ENCODE measurements around the gene VAV3. TPM values are rescaled to one million over a fixed set of nuclear protein-coding genes. Genes with fewer than 3 reads are reported as not detected.

VAV3 gene
- total and polyA plus RNA-seq, 10 of the 15 experiments (the other 5 are each of a cell fraction or from before 2014, with no cell fraction given), result 0.84 to 5.5 (median 3.4) TPM

DNA sequence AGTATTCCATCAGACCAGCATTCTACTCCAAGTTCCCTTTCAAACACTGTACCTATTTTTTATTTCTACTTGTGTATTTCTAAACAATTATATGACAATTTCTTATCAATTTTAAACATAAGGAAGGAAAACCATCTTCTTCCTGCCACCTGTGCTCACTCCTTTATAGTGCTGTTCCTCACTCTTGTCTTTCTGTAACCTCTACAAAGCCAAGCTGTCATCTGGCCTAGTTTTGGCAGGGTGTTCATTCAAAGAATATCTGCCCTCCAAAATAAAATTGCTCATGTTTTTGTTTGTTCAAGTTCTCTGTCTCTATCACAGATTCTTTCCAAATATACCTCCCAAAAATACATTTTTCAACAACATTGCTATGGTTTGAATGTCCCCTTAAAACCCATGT, 360.2 kb downstream of the VAV3 start:
- H3K9me3 ChIP-seq (replicated peaks; ENCODE audit: control insufficient read depth, insufficient read depth, low read length), result no peaks in the 10 kb centered on the region
- ChIA-PET RAD21 (ENCODE audit: unreplicated experiment) (no interaction called here), CTCF (no interaction called here), POLR2A (no interaction called here), SMC1A (ENCODE audit: uncharacterized antibody, unreplicated experiment) (no interaction called here)
- no peak overlapping the region for H3K4me3 ChIP-seq
- no peak for DNase-seq (ENCODE audit: low read depth, low spot score)
- no TSS peak for BruUV-seq (replicated peaks)
- FAIRE-seq, result no peak
- H3K27ac ChIP-seq (ENCODE audit: control insufficient read depth, insufficient read depth), result no peak overlapping the region
- H3K27me3 ChIP-seq (replicated peaks in 1 of 2; ENCODE audit: control insufficient read depth in 2 of 2, insufficient read depth in 2 of 2, low read length in 1 of 2), result no peaks in the 10 kb centered on the region
- intact Hi-C loops (cut with micrococcal nuclease; ENCODE audit: unreplicated experiment) (no loop called here), in situ Hi-C loops (cut with MboI) (no loop called here)
- no peaks in the 10 kb centered on the region for H4K20me1 ChIP-seq (ENCODE audit: control insufficient read depth, insufficient read depth)
- no peaks in the 10 kb centered on the region for H3K79me2 ChIP-seq (ENCODE audit: control insufficient read depth, insufficient read depth, low read length)
- H3K9ac ChIP-seq (ENCODE audit: control insufficient read depth, insufficient read depth, low read length), result no peak overlapping the region
- no peak for ATAC-seq
- no peak for TF ChIP-seq CEBPB (IDR thresholded peaks at IDR 0.05; ENCODE audit: borderline replicate concordance in 1 of 2, low read depth in 2 of 2, low read length in 2 of 2)
- TF ChIP-seq NFYA (IDR thresholded peaks at IDR 0.05; ENCODE audit: borderline replicate concordance, low read depth, low read length), result no peak
- TF ChIP-seq SRF (IDR thresholded peaks at IDR 0.05; ENCODE audit: low read depth in 2 of 2, low read length in 2 of 2), result no peak
- TF ChIP-seq MEF2A (IDR thresholded peaks at IDR 0.05; ENCODE audit: insufficient read depth, low read depth, low read length), result no peak
- no peak for TF ChIP-seq E4F1 (IDR thresholded peaks at IDR 0.05; ENCODE audit: borderline replicate concordance, partially characterized antibody)
- TF ChIP-seq, protein P1, sequence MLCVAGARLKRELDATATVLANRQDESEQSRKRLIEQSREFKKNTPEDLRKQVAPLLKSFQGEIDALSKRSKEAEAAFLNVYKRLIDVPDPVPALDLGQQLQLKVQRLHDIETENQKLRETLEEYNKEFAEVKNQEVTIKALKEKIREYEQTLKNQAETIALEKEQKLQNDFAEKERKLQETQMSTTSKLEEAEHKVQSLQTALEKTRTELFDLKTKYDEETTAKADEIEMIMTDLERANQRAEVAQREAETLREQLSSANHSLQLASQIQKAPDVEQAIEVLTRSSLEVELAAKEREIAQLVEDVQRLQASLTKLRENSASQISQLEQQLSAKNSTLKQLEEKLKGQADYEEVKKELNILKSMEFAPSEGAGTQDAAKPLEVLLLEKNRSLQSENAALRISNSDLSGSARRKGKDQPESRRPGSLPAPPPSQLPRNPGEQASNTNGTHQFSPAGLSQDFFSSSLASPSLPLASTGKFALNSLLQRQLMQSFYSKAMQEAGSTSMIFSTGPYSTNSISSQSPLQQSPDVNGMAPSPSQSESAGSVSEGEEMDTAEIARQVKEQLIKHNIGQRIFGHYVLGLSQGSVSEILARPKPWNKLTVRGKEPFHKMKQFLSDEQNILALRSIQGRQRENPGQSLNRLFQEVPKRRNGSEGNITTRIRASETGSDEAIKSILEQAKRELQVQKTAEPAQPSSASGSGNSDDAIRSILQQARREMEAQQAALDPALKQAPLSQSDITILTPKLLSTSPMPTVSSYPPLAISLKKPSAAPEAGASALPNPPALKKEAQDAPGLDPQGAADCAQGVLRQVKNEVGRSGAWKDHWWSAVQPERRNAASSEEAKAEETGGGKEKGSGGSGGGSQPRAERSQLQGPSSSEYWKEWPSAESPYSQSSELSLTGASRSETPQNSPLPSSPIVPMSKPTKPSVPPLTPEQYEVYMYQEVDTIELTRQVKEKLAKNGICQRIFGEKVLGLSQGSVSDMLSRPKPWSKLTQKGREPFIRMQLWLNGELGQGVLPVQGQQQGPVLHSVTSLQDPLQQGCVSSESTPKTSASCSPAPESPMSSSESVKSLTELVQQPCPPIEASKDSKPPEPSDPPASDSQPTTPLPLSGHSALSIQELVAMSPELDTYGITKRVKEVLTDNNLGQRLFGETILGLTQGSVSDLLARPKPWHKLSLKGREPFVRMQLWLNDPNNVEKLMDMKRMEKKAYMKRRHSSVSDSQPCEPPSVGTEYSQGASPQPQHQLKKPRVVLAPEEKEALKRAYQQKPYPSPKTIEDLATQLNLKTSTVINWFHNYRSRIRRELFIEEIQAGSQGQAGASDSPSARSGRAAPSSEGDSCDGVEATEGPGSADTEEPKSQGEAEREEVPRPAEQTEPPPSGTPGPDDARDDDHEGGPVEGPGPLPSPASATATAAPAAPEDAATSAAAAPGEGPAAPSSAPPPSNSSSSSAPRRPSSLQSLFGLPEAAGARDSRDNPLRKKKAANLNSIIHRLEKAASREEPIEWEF (IDR thresholded peaks at IDR 0.05; ENCODE audit: insufficient replicate concordance, low read depth, low read length), result no peak
- no peak for TF ChIP-seq JUNB (IDR thresholded peaks at IDR 0.05)
- no peak for TF ChIP-seq NRF1 (conservative IDR thresholded peaks at IDR 0.05; ENCODE audit: low read depth, low read length)
- TF ChIP-seq, protein P2, sequence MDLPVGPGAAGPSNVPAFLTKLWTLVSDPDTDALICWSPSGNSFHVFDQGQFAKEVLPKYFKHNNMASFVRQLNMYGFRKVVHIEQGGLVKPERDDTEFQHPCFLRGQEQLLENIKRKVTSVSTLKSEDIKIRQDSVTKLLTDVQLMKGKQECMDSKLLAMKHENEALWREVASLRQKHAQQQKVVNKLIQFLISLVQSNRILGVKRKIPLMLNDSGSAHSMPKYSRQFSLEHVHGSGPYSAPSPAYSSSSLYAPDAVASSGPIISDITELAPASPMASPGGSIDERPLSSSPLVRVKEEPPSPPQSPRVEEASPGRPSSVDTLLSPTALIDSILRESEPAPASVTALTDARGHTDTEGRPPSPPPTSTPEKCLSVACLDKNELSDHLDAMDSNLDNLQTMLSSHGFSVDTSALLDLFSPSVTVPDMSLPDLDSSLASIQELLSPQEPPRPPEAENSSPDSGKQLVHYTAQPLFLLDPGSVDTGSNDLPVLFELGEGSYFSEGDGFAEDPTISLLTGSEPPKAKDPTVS (IDR thresholded peaks at IDR 0.05; ENCODE audit: low read depth, low read length), result no peak
- TF ChIP-seq, protein P3, sequence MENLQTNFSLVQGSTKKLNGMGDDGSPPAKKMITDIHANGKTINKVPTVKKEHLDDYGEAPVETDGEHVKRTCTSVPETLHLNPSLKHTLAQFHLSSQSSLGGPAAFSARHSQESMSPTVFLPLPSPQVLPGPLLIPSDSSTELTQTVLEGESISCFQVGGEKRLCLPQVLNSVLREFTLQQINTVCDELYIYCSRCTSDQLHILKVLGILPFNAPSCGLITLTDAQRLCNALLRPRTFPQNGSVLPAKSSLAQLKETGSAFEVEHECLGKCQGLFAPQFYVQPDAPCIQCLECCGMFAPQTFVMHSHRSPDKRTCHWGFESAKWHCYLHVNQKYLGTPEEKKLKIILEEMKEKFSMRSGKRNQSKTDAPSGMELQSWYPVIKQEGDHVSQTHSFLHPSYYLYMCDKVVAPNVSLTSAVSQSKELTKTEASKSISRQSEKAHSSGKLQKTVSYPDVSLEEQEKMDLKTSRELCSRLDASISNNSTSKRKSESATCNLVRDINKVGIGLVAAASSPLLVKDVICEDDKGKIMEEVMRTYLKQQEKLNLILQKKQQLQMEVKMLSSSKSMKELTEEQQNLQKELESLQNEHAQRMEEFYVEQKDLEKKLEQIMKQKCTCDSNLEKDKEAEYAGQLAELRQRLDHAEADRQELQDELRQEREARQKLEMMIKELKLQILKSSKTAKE (IDR thresholded peaks at IDR 0.05; ENCODE audit: low read depth, poor library complexity, severe bottlenecking), result no peak
- TF ChIP-seq SUPT20H (IDR thresholded peaks at IDR 0.05; ENCODE audit: borderline replicate concordance, control insufficient read depth, low read depth, low read length), result no peak
- no peak overlapping the region for H3K4me2 ChIP-seq (ENCODE audit: control insufficient read depth, insufficient read depth)
- H2AFZ ChIP-seq (ENCODE audit: control insufficient read depth, low read depth, low read length), result no peak overlapping the region
- no peaks in the 10 kb centered on the region for H3K36me3 ChIP-seq (ENCODE audit: control insufficient read depth in 2 of 2, insufficient read depth in 2 of 2, low read length in 1 of 2)
- no peaks in the 10 kb centered on the region for H3K4me1 ChIP-seq (ENCODE audit: control insufficient read depth, insufficient read depth, low read length)

Measured in GM12878 (cell line).